A549 (cell line): ENCODE data around the gene CELF6.

Experiments used
- CEBPB ChIP-seq, 2 experiments: fragments of >200 bp in 1 of 2; sonication (Bioruptor Twin) in 1 of 2; formaldehyde crosslinking in 1 of 2; IDR thresholded peaks; 2 replicates each; pipeline ENCODE4 v1.6.1; 2012 to 2016
- HEYL ChIP-seq: fragments of 250-450 bp; sonication (Bioruptor Pico); IDR thresholded peaks from 2 replicates; pipeline ENCODE4 v1.8.0; 2021; ENCODE audit warnings: mild to moderate bottlenecking, moderate library complexity
- TF ChIP-seq, protein P1 (sequence below): fragments of >200 bp; sonication (Bioruptor Twin); formaldehyde crosslinking; IDR thresholded peaks from 3 replicates; pipeline ENCODE4 v1.5.1; 2016

DNA sequence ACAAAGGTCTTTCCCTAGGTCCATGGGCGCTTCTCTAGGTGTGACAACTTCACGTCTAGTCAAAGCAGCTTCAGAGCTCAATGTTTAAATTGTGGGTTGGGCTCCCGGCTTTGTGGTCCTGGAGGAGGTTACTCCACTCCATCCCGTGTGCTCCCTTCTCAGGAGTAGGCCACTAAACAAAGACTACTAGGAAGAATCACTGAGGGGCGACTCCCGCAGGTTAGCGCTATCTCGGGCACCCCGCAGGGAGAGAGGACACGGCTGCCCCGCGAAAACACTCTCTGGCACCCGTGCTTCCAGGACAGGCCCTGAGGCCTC, 48.1 kb downstream of the CELF6 start:
- TF ChIP-seq, protein P1, sequence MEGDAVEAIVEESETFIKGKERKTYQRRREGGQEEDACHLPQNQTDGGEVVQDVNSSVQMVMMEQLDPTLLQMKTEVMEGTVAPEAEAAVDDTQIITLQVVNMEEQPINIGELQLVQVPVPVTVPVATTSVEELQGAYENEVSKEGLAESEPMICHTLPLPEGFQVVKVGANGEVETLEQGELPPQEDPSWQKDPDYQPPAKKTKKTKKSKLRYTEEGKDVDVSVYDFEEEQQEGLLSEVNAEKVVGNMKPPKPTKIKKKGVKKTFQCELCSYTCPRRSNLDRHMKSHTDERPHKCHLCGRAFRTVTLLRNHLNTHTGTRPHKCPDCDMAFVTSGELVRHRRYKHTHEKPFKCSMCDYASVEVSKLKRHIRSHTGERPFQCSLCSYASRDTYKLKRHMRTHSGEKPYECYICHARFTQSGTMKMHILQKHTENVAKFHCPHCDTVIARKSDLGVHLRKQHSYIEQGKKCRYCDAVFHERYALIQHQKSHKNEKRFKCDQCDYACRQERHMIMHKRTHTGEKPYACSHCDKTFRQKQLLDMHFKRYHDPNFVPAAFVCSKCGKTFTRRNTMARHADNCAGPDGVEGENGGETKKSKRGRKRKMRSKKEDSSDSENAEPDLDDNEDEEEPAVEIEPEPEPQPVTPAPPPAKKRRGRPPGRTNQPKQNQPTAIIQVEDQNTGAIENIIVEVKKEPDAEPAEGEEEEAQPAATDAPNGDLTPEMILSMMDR: no peak
- TF ChIP-seq HEYL (CRISPR knock-in tag) (no peak), CEBPB (IDR thresholded peaks at IDR 0.05) (no peak)
